Measurements from ENCODE around the gene IFRD2. TPM values are rescaled to one million over a fixed set of nuclear protein-coding genes. Genes with fewer than 3 reads are reported as not detected.

The IFRD2 gene
- total and polyA plus RNA-seq, 2 donors (not counting 1 experiment from before 2014, with no cell fraction given) = 28.1 to 51.0 TPM

DNA sequence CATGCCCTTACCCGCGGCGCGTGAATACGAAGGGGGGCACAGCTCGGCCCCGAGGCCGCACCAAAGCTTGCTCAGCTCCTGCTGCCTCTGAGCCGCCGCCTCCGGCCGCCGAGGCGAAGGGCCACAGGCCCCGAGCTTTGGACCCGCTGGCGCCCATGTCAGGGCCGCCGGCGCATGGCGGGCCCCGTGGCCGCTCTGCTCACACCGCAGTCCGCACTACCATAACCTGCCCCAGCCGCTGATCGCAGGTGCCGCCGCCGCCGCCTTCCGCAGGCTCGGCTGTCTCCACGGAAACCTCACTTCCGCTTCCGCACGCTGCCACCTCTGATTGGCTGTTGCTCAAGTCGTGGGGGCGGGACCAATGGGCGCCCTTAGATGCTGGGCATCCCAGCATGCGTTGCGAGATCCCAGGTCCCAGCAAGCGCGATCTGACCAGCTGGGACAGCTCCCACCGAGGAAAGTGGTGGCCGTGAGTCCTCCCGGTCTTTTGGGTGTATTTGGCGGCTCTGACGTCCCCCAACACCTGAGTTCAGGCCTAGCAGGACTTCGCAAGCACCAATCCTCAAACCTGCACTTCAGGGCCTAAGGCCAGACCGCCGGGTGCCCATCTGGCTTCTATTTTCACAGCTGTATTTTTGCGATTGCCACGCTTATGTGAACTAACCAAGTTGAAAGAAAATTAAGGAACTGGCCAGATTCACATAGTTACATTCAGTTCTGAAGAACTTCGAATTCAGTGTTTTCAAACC lies 35.9 kb upstream of the IFRD2 start, which contains the start of gene TUSC2:
Gene TUSC2 (minus strand): TSS at position 281 of the 749 bp plus-strand sequence. CDS start 124 bp downstream, at position 157.
- H3K27ac ChIP-seq (ENCODE audit: insufficient read depth, low read length) = peak within 1 kb of the TSS; percentile 81

DNA sequence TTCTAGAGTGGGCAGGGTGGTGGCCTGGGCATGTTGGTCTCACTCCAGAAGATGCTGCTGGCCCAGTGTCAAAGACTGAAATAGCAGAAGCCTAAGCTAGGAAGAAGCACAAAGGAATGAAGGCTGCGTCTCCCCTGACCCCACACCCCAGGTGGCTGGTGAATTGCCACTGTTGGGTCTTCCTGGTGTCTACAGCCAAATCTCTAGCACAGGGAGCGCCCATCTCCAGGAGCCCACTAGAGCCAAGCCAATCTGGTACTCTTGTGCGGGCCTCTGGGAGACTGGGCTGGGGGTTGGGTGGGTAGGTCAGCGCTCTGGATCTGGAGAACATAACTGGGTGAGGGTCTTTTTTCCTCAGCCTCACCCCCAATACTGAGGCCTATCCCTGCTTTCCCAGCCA lies 34.9 kb upstream of the IFRD2 start:
- no peak for TF ChIP-seq EZH2 (IDR thresholded peaks at IDR 0.05; ENCODE audit: low read length, missing control alignments)
- TF ChIP-seq, protein P1, sequence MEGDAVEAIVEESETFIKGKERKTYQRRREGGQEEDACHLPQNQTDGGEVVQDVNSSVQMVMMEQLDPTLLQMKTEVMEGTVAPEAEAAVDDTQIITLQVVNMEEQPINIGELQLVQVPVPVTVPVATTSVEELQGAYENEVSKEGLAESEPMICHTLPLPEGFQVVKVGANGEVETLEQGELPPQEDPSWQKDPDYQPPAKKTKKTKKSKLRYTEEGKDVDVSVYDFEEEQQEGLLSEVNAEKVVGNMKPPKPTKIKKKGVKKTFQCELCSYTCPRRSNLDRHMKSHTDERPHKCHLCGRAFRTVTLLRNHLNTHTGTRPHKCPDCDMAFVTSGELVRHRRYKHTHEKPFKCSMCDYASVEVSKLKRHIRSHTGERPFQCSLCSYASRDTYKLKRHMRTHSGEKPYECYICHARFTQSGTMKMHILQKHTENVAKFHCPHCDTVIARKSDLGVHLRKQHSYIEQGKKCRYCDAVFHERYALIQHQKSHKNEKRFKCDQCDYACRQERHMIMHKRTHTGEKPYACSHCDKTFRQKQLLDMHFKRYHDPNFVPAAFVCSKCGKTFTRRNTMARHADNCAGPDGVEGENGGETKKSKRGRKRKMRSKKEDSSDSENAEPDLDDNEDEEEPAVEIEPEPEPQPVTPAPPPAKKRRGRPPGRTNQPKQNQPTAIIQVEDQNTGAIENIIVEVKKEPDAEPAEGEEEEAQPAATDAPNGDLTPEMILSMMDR (conservative IDR thresholded peaks at IDR 0.05 in 1 of 2, IDR thresholded peaks at IDR 0.05 in 1 of 2; ENCODE audit: low read depth in 1 of 2, low read length in 2 of 2) = no peak
- no peaks in the 10 kb centered on the region for H3K27me3 ChIP-seq (ENCODE audit: control insufficient read depth, insufficient read depth, low read length)
- peak overlapping the region; percentile 79 to 95 (median 86) for H3K4me3 ChIP-seq (replicated peaks in 1 of 4; ENCODE audit: control extremely low read depth in 1 of 4, insufficient read depth in 1 of 4, low read depth in 3 of 4, low read length in 4 of 4)
- H4K20me1 ChIP-seq (ENCODE audit: control insufficient read depth, extremely low read depth, insufficient read depth, low read length) = no peaks in the 10 kb centered on the region
- peaks cover 7% of the 10 kb centered on the region for H3K4me1 ChIP-seq (ENCODE audit: control insufficient read depth, extremely low read depth, insufficient read depth, low read length)
- no peaks in the 10 kb centered on the region for H3K9me3 ChIP-seq (ENCODE audit: control insufficient read depth, insufficient read depth, low read depth, low read length)
- H3K79me2 ChIP-seq (ENCODE audit: control insufficient read depth, insufficient read depth, low read length) = peaks cover 28% of the 10 kb centered on the region
- peak overlapping the region; percentile 96 for H3K4me2 ChIP-seq (ENCODE audit: extremely low read depth, insufficient read depth, low read length)
- H3K27ac ChIP-seq (ENCODE audit: insufficient read depth, low read length) = peak overlapping the region; percentile 81
- peak overlapping the region; percentile 83 for H3K9ac ChIP-seq (ENCODE audit: insufficient read depth, low read length)
- peaks cover 25% of the 10 kb centered on the region for H3K36me3 ChIP-seq (ENCODE audit: control insufficient read depth, insufficient read depth, low read length)
- no peak overlapping the region for H2AFZ ChIP-seq (ENCODE audit: low read length)
- no peak for DNase-seq (ENCODE audit: low read depth in 2 of 2)

More for the DNA sequence above, 35.9 kb upstream of the IFRD2 start, which contains the start of gene TUSC2:
- Histone ChIP-seq H4K20me1 (ENCODE audit: control insufficient read depth, extremely low read depth, insufficient read depth, low read length) (no peaks in the 10 kb centered on the region), H3K9me3 (ENCODE audit: control insufficient read depth, insufficient read depth, low read depth, low read length) (no peaks in the 10 kb centered on the region), H3K27me3 (ENCODE audit: control insufficient read depth, insufficient read depth, low read length) (no peaks in the 10 kb centered on the region), H3K36me3 (ENCODE audit: control insufficient read depth, insufficient read depth, low read length) (peaks cover 25% of the 10 kb centered on the region), H3K4me2 (ENCODE audit: extremely low read depth, insufficient read depth, low read length) (peak within 1 kb of the TSS; percentile 96), H3K4me3 (replicated peaks in 1 of 4; ENCODE audit: control extremely low read depth in 1 of 4, insufficient read depth in 1 of 4, low read depth in 3 of 4, low read length in 4 of 4) (peak within 1 kb of the TSS; percentile 79 to 95 (median 86)), H2AFZ (ENCODE audit: low read length) (peak within 1 kb of the TSS; percentile 43), H3K9ac (ENCODE audit: insufficient read depth, low read length) (peak within 1 kb of the TSS; percentile 83), H3K4me1 (ENCODE audit: control insufficient read depth, extremely low read depth, insufficient read depth, low read length) (peaks cover 7% of the 10 kb centered on the region), H3K79me2 (ENCODE audit: control insufficient read depth, insufficient read depth, low read length) (peaks cover 36% of the 10 kb centered on the region)
- peak; percentile 94 to 95 for DNase-seq (ENCODE audit: low read depth in 2 of 2)
- TF ChIP-seq, protein P1 (conservative IDR thresholded peaks at IDR 0.05 in 1 of 2, IDR thresholded peaks at IDR 0.05 in 1 of 2; ENCODE audit: low read depth in 1 of 2, low read length in 2 of 2) = no peak
- no peak for TF ChIP-seq EZH2 (IDR thresholded peaks at IDR 0.05; ENCODE audit: low read length, missing control alignments)

DNA sequence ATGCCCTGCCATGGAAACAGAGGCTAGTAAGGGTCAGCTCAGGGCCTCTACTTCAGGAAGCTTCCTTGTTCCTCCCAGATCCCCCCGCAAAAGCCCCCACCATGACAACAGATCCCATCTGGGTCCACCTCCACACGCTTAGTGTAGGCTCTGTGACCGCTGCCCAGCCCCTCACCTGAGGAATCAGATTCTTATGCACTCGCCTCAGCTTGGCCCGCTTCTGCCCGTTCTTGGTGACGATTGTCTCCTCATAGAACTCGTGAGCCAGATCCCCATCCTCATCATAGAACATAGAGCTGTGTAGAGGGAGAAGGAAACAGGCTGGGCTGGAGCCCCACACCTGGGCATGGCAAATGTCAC lies 33.9 kb upstream of the IFRD2 start:
- H3K27ac ChIP-seq (ENCODE audit: insufficient read depth, low read length) = no peak overlapping the region
- no peak for TF ChIP-seq EZH2 (IDR thresholded peaks at IDR 0.05; ENCODE audit: low read length, missing control alignments)
- TF ChIP-seq, protein P1 (conservative IDR thresholded peaks at IDR 0.05 in 1 of 2, IDR thresholded peaks at IDR 0.05 in 1 of 2; ENCODE audit: low read depth in 1 of 2, low read length in 2 of 2) = no peak
- no peak overlapping the region for H3K9ac ChIP-seq (ENCODE audit: insufficient read depth, low read length)
- H3K27me3 ChIP-seq (ENCODE audit: control insufficient read depth, insufficient read depth, low read length) = no peaks in the 10 kb centered on the region
- no peak for DNase-seq (ENCODE audit: low read depth in 2 of 2)
- H3K36me3 ChIP-seq (ENCODE audit: control insufficient read depth, insufficient read depth, low read length) = peaks cover 17% of the 10 kb centered on the region
- no peak overlapping the region for H3K4me3 ChIP-seq (replicated peaks in 1 of 4; ENCODE audit: control extremely low read depth in 1 of 4, insufficient read depth in 1 of 4, low read depth in 3 of 4, low read length in 4 of 4)
- no peaks in the 10 kb centered on the region for H3K9me3 ChIP-seq (ENCODE audit: control insufficient read depth, insufficient read depth, low read depth, low read length)
- H3K4me2 ChIP-seq (ENCODE audit: extremely low read depth, insufficient read depth, low read length) = no peak overlapping the region
- H3K4me1 ChIP-seq (ENCODE audit: control insufficient read depth, extremely low read depth, insufficient read depth, low read length) = peaks cover 7% of the 10 kb centered on the region
- H4K20me1 ChIP-seq (ENCODE audit: control insufficient read depth, extremely low read depth, insufficient read depth, low read length) = no peaks in the 10 kb centered on the region
- peaks cover 18% of the 10 kb centered on the region for H3K79me2 ChIP-seq (ENCODE audit: control insufficient read depth, insufficient read depth, low read length)
- H2AFZ ChIP-seq (ENCODE audit: low read length) = no peak overlapping the region
